Measurements from ENCODE around the gene CRELD2. TPM values are rescaled to one million over a fixed set of nuclear protein-coding genes. Genes with fewer than 3 reads are reported as not detected.
"Not testable (repeated sequence)": the region's sequence is repeated elsewhere in the genome, so short reads cannot be mapped to it uniquely, and the experiment has no call there.

CRELD2 gene
- polyA plus RNA-seq, 2 of the 4 experiments (the other 2 are of a cell fraction) = 15.1 to 18.7 TPM

GRCh38 chr22:49943405-49943765 lies 25.0 kb downstream of the CRELD2 start (continued):
- TF ChIP-seq MAZ (IDR thresholded peaks at IDR 0.05; ENCODE audit: borderline replicate concordance, low read depth, low read length) = no peak

DNA sequence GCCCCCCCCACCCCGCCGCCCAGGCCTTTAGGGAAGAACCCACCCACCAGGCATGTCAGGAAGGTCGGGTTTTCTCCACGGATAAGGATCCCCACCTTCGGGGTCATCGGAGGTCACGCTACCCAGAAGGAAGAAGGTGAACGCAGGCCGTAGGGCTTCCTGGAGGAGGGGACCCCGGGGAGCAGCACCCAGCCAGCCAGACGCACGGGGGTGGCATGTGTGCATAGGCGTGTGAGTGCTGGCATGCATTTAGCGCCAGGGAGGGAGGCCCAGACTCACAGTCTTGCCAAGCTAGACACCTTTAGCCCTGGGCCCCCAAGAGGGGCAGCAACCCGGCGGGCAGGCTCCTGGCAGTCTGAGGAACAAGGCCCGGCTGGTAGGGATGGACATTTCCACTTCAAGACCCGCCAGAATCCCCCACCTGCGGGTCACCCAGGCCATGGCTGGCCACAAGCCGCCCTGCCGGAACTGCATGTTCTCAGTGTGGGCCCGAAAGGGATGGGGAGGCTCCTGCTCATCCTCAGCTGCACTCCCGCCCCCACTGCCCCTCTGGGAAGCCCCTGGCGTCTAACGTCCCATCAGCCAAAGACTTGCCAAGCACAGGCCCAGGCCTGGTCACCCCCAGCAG lies 25.5 kb downstream of the CRELD2 start:
- peak overlapping the region; percentile 91 for H3K4me2 ChIP-seq
- TF ChIP-seq KDM5A (IDR thresholded peaks at IDR 0.05) = no peak
- TF ChIP-seq NFE2L2 (conservative IDR thresholded peaks at IDR 0.05; ENCODE audit: low read length) = no peak
- TF ChIP-seq ZFP36 (IDR thresholded peaks at IDR 0.05; ENCODE audit: borderline replicate concordance, partially characterized antibody) = peak; percentile 30
- no peak for TF ChIP-seq SREBF2 (IDR thresholded peaks at IDR 0.05)
- H3K27ac ChIP-seq = peak overlapping the region; percentile 94 to 97
- ATAC-seq (peak; percentile 8 to 35; a peak in 5 of 6 replicates), FAIRE-seq (no peak), DNase-seq (ENCODE audit: low read depth in 1 of 2, low spot score in 1 of 2) (no peak)
- peak overlapping the region; percentile 56 for H3K4me3 ChIP-seq
- H3K4me1 ChIP-seq = peaks cover 22% of the 10 kb centered on the region
- ChIA-PET POLR2A (interaction anchor here (1.0 kb wide), 1 partner anchor 8 kb away, joined by 5 read pairs; no protein-coding TSS in a partner anchor), CTCF (interaction anchor here (1.3 kb wide), 1 partner anchor 10 kb away, joined by 3 read pairs; no protein-coding TSS in a partner anchor)
- 44% methylated on average over 5 of the region's 25 CpGs for WGBS (ENCODE audit: missing lambda C conversion rate)
- H3K9me3 ChIP-seq = no peaks in the 10 kb centered on the region

GRCh38 chr22:49944399-49944891 lies 26.0 kb downstream of the CRELD2 start:
- Histone ChIP-seq H3K4me1 (peaks cover 28% of the 10 kb centered on the region), H3K4me3 (peak overlapping the region; percentile 56), H3K9me3 (no peaks in the 10 kb centered on the region), H3K27ac (peak overlapping the region; percentile 94 to 97), H3K4me2 (peak overlapping the region; percentile 91)
- no peak for TF ChIP-seq GATA3 (IDR thresholded peaks at IDR 0.05; ENCODE audit: borderline replicate concordance)
- TF ChIP-seq JUN (IDR thresholded peaks at IDR 0.05) = peak in 1 of 2 experiments; percentile 35; a peak in 1 of 5 replicates
- peak; percentile 28; the same call in 1 of the 2 replicates for TF ChIP-seq MAX (IDR thresholded peaks at IDR 0.05)
- TF ChIP-seq RFX5 (IDR thresholded peaks at IDR 0.05) = no peak
- TF ChIP-seq TFCP2L1 (CRISPR knock-in tag; IDR thresholded peaks at IDR 0.05) = no peak
- no peak for TF ChIP-seq CBX2 (IDR thresholded peaks at IDR 0.05; ENCODE audit: borderline replicate concordance, low read depth)
- TF ChIP-seq RAD21 (conservative IDR thresholded peaks at IDR 0.05 in 1 of 2, IDR thresholded peaks at IDR 0.05 in 1 of 2) = no peak
- TF ChIP-seq POLR2A (IDR thresholded peaks at IDR 0.05; ENCODE audit: low read length) = no peak
- no peak for TF ChIP-seq EHMT2 (IDR thresholded peaks at IDR 0.05; ENCODE audit: low read depth)
- no peak for TF ChIP-seq E2F6 (IDR thresholded peaks at IDR 0.05; ENCODE audit: borderline replicate concordance, low read depth)
- TF ChIP-seq RCOR1 (IDR thresholded peaks at IDR 0.05; ENCODE audit: low read depth, low read length) = no peak
- peak in 1 of 2 experiments; percentile 62 for DNase-seq (ENCODE audit: low read depth in 1 of 2, low spot score in 1 of 2)
- FAIRE-seq = no peak
- ChIA-PET POLR2A (interaction anchor here (1.0 kb wide), 1 partner anchor 8 kb away, joined by 5 read pairs; no protein-coding TSS in a partner anchor), CTCF (no interaction called here)
- 0% methylated on average over 1 of the region's 13 CpGs for WGBS (ENCODE audit: missing lambda C conversion rate)
- peak; percentile 57 to 64 for ATAC-seq

DNA sequence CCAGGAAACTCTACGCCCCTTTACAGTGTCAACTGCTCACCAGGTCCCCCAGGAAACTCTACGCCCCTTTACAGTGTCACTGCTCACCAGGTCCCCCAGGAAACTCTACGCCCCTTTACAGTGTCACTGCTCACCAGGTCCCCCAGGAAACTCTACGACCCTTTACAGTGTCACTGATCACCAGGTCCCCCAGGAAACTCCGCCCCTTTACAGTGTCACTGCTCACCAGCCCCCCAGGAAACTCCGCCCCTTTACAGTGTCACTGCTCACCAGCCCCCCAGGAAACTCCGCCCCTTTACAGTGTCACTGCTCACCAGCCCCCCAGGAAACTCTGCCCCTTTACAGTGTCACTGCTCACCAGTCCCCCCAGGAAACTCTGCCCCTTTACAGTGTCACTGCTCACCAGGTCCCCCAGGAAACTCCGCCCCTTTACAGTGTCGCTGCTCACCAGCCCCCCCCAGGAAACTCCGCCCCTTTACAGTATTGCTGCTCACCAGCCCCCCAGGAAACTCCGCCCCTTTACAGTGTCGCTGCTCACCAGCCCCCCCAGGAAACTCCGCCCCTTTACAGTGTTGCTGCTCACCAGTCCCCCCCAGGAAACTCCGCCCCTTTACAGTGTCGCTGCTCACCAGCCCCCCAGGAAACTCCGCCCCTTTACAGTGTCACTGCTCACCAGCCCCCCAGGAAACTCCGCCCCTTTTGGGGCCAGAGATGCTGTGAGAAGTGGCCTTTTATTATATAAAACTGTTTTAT lies 26.8 kb downstream of the CRELD2 start:
- POLR2A ChIA-PET = interaction anchor here (1.0 kb wide), 1 partner anchor 9 kb away, joined by 5 read pairs; no protein-coding TSS in a partner anchor
- ATAC-seq = peak in 1 of 2 experiments; percentile 38; a peak in 2 of 6 replicates
- H3K9me3 ChIP-seq, CTCF ChIA-PET: not testable (repeated sequence)
- 0 out of 5 replicates have a peak, but pooled peaks of 1 of the 2 experiments have one; percentile 28 for TF ChIP-seq JUN (IDR thresholded peaks at IDR 0.05)
- Histone ChIP-seq H3K27ac (peak overlapping the region; percentile 82 to 83), H3K4me2 (peak overlapping the region; percentile 75), H3K4me1 (peaks cover 35% of the 10 kb centered on the region), H3K4me3 (peak overlapping the region; percentile 38)
- 10% methylated on average over 3 of the region's 17 CpGs for WGBS (ENCODE audit: missing lambda C conversion rate)
- FAIRE-seq = peak; percentile 46
- peak in 1 of 2 experiments; percentile 94 for DNase-seq (ENCODE audit: low read depth in 1 of 2, low spot score in 1 of 2)

Measured in A549 (cell line).